ENCODE data around the gene DMD.

The DMD gene

GRCh38 chrX:32933548-32933947 is 277.8 kb downstream of the DMD start:
- H3K9me3 Mint-ChIP-seq: peaks cover 3% of the 10 kb centered on the region
- no peak overlapping the region for H3K27ac Mint-ChIP-seq
- no peak overlapping the region for H3K4me3 Mint-ChIP-seq
- no peak for DNase-seq (ENCODE audit: low spot score)
- H3K27me3 Mint-ChIP-seq (ENCODE audit: low read depth): no peaks in the 10 kb centered on the region
- no peaks in the 10 kb centered on the region for H3K36me3 Mint-ChIP-seq (ENCODE audit: low read depth)
- H3K4me1 Mint-ChIP-seq (ENCODE audit: low read depth): no peaks in the 10 kb centered on the region

- DNase-seq (ENCODE audit: low spot score): no peak
- no peaks in the 10 kb centered on the region for H3K4me1 Mint-ChIP-seq (ENCODE audit: low read depth)
- H3K36me3 Mint-ChIP-seq (ENCODE audit: low read depth): no peaks in the 10 kb centered on the region
- H3K27ac Mint-ChIP-seq: no peak overlapping the region
- H3K9me3 Mint-ChIP-seq: no peaks in the 10 kb centered on the region
- H3K27me3 Mint-ChIP-seq (ENCODE audit: low read depth): no peaks in the 10 kb centered on the region
- H3K4me3 Mint-ChIP-seq: no peak overlapping the region
Observed at GRCh38 chrX:32929040-32929439, 282.3 kb downstream of the DMD start.

DNA sequence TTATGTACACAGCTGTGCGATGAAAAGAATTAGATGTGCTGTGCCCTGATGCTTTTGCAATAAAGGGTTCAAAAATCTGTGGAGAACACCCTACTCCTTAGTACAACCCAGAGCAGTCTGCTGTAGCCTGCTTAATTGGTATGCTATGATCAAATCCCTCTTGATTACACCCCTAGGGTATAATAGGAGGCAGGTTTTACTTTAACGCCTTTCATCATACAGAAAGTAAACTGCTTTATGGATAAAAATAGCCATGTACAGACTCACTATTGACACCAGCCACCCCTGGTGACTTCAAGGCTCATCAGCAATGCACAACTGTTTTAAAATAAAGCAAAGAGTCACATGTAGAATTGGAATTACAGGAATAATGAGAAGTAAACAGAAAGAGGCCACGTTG is 315.3 kb downstream of the DMD start:
- Mint-ChIP-seq H3K27me3 (ENCODE audit: low read depth) (no peaks in the 10 kb centered on the region), H3K4me1 (ENCODE audit: low read depth) (no peaks in the 10 kb centered on the region), H3K9me3 (peaks cover 3% of the 10 kb centered on the region), H3K27ac (no peak overlapping the region), H3K36me3 (ENCODE audit: low read depth) (no peaks in the 10 kb centered on the region), H3K4me3 (no peak overlapping the region)
- no peak for DNase-seq (ENCODE audit: low spot score)

GRCh38 chrX:32894679-32895078 is 316.7 kb downstream of the DMD start:
- peaks cover 3% of the 10 kb centered on the region for H3K9me3 Mint-ChIP-seq
- no peak overlapping the region for H3K27ac Mint-ChIP-seq
- DNase-seq (ENCODE audit: low spot score): no peak
- no peak overlapping the region for H3K4me3 Mint-ChIP-seq
- no peaks in the 10 kb centered on the region for H3K27me3 Mint-ChIP-seq (ENCODE audit: low read depth)
- no peaks in the 10 kb centered on the region for H3K4me1 Mint-ChIP-seq (ENCODE audit: low read depth)
- H3K36me3 Mint-ChIP-seq (ENCODE audit: low read depth): no peaks in the 10 kb centered on the region

DNA sequence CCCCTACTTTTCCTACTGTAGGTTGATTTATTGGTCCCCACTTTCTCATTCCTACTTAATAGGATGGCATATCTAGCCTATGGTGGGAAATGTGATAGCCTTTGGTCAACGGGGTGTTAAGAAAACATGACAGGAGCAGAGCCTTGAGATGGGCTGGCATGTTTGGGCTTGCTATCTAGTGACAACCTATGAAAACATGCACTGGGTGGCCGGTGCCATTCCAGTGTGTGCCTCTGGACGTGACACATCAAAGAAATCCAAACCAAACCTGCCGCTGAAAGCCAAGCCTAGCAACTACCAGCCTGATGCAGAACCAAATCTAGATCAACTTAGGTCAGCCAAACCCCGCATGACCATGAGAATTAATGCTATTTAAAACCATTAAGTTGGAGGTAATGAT is 317.6 kb downstream of the DMD start:
- H3K27ac Mint-ChIP-seq: no peak overlapping the region
- no peaks in the 10 kb centered on the region for H3K4me1 Mint-ChIP-seq (ENCODE audit: low read depth)
- no peaks in the 10 kb centered on the region for H3K36me3 Mint-ChIP-seq (ENCODE audit: low read depth)
- H3K4me3 Mint-ChIP-seq: no peak overlapping the region
- H3K9me3 Mint-ChIP-seq: peaks cover 3% of the 10 kb centered on the region
- no peaks in the 10 kb centered on the region for H3K27me3 Mint-ChIP-seq (ENCODE audit: low read depth)
- no peak for DNase-seq (ENCODE audit: low spot score)

GRCh38 chrX:32877592-32877991 is 333.8 kb downstream of the DMD start:
- Mint-ChIP-seq H3K36me3 (ENCODE audit: low read depth) (no peaks in the 10 kb centered on the region), H3K27me3 (ENCODE audit: low read depth) (no peaks in the 10 kb centered on the region), H3K4me3 (no peak overlapping the region), H3K4me1 (ENCODE audit: low read depth) (no peaks in the 10 kb centered on the region), H3K9me3 (peaks cover 8% of the 10 kb centered on the region), H3K27ac (no peak overlapping the region)
- no peak for DNase-seq (ENCODE audit: low spot score)

- no peak overlapping the region for H3K27ac Mint-ChIP-seq
- no peaks in the 10 kb centered on the region for H3K4me1 Mint-ChIP-seq (ENCODE audit: low read depth)
- peaks cover 12% of the 10 kb centered on the region for H3K9me3 Mint-ChIP-seq
- no peaks in the 10 kb centered on the region for H3K27me3 Mint-ChIP-seq (ENCODE audit: low read depth)
- no peaks in the 10 kb centered on the region for H3K36me3 Mint-ChIP-seq (ENCODE audit: low read depth)
- H3K4me3 Mint-ChIP-seq: no peak overlapping the region
- no peak for DNase-seq (ENCODE audit: low spot score)
Observed at GRCh38 chrX:32874839-32875238, 336.5 kb downstream of the DMD start.

- Mint-ChIP-seq H3K36me3 (ENCODE audit: low read depth) (no peaks in the 10 kb centered on the region), H3K27ac (no peak overlapping the region), H3K27me3 (ENCODE audit: low read depth) (no peaks in the 10 kb centered on the region)
Observed at GRCh38 chrX:32873786-32874185, 337.6 kb downstream of the DMD start.

DNA sequence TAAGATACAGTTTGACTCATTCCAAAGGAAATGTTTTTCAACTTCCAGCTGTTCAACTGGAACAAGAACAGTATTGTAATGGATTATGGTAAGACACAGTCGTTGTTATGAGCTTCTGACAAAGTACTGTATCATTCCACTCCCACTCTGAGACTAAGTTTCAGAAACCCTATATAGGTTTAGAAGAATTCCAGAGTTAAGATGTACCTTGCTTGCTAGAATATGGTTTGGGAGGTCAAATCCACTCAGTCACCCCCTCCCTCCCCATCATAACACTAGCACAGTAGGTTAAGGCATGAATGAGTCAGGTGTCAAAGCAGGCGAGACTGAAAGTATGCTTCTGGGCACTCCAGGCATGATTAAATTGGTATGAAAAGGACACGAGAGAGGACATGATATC is 339.7 kb downstream of the DMD start:
- no peak for DNase-seq (ENCODE audit: low spot score)
- Mint-ChIP-seq H3K27ac (no peak overlapping the region), H3K4me1 (ENCODE audit: low read depth) (no peaks in the 10 kb centered on the region), H3K9me3 (peaks cover 12% of the 10 kb centered on the region), H3K36me3 (ENCODE audit: low read depth) (no peaks in the 10 kb centered on the region), H3K27me3 (ENCODE audit: low read depth) (no peaks in the 10 kb centered on the region), H3K4me3 (no peak overlapping the region)

More at GRCh38 chrX:32873786-32874185, 337.6 kb downstream of the DMD start:
- H3K9me3 Mint-ChIP-seq: peaks cover 12% of the 10 kb centered on the region
- no peak for DNase-seq (ENCODE audit: low spot score)
- no peaks in the 10 kb centered on the region for H3K4me1 Mint-ChIP-seq (ENCODE audit: low read depth)
- H3K4me3 Mint-ChIP-seq: no peak overlapping the region

DNA sequence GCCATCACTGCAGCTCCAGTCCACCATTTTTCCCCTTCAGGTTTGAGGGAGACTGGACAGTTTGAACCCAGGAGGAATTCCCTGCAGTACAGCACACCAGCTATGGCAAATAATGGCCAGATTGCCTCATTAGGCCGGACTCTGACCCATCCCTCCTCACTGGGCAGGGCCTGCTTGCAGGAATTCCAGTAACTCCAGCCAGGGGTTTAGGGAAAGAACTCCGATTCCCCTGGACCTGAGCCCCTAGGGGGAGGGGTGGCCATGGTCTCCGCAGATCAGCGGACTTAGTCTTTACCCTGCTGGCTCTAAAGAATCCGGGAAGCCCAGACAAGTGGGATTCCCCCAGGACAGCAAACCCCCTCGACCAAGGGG is 342.8 kb downstream of the DMD start:
- H3K9me3 Mint-ChIP-seq: peaks cover 4% of the 10 kb centered on the region
- no peak overlapping the region for H3K4me3 Mint-ChIP-seq
- no peaks in the 10 kb centered on the region for H3K4me1 Mint-ChIP-seq (ENCODE audit: low read depth)
- no peak overlapping the region for H3K27ac Mint-ChIP-seq
- H3K27me3 Mint-ChIP-seq (ENCODE audit: low read depth): no peaks in the 10 kb centered on the region
- no peaks in the 10 kb centered on the region for H3K36me3 Mint-ChIP-seq (ENCODE audit: low read depth)
- DNase-seq (ENCODE audit: low spot score): no peak

- H3K27ac Mint-ChIP-seq: no peak overlapping the region
- H3K4me3 Mint-ChIP-seq: no peak overlapping the region
- H3K9me3 Mint-ChIP-seq: peaks cover 4% of the 10 kb centered on the region
- no peaks in the 10 kb centered on the region for H3K4me1 Mint-ChIP-seq (ENCODE audit: low read depth)
- DNase-seq (ENCODE audit: low spot score): no peak
- H3K27me3 Mint-ChIP-seq (ENCODE audit: low read depth): no peaks in the 10 kb centered on the region
- no peaks in the 10 kb centered on the region for H3K36me3 Mint-ChIP-seq (ENCODE audit: low read depth)
Observed at GRCh38 chrX:32867781-32868523, 343.4 kb downstream of the DMD start.

- H3K4me1 Mint-ChIP-seq (ENCODE audit: low read depth): no peaks in the 10 kb centered on the region
- H3K9me3 Mint-ChIP-seq: peaks cover 8% of the 10 kb centered on the region
- DNase-seq (ENCODE audit: low spot score): no peak
- H3K4me3 Mint-ChIP-seq: no peak overlapping the region
- no peaks in the 10 kb centered on the region for H3K36me3 Mint-ChIP-seq (ENCODE audit: low read depth)
- no peaks in the 10 kb centered on the region for H3K27me3 Mint-ChIP-seq (ENCODE audit: low read depth)
- H3K27ac Mint-ChIP-seq: no peak overlapping the region
Observed at GRCh38 chrX:32852203-32852602, 359.1 kb downstream of the DMD start.

DNA sequence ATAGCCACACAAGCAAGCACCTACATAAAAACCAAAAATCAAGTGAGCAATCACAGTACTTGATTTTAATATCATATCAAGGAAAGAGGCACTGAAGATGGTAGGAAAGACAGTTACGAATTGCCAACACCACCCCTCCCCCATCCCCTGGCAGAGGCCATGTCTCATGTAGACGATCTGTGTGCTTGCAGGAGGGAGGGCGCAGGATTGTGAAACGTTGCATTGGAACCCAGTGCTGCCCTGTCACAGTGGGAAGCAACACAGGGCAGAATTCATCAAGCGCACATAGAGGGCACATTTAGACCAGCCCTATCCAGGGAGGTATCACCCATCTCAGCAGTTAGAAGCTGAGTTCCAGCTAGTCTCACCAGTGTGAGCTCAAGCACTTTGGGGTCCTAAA is 359.8 kb downstream of the DMD start:
- Mint-ChIP-seq H3K4me3 (no peak overlapping the region), H3K4me1 (ENCODE audit: low read depth) (no peaks in the 10 kb centered on the region), H3K27me3 (ENCODE audit: low read depth) (no peaks in the 10 kb centered on the region), H3K27ac (no peak overlapping the region), H3K36me3 (ENCODE audit: low read depth) (no peaks in the 10 kb centered on the region), H3K9me3 (peaks cover 8% of the 10 kb centered on the region)
- no peak for DNase-seq (ENCODE audit: low spot score)

- Mint-ChIP-seq H3K27ac (no peak overlapping the region), H3K9me3 (peaks cover 8% of the 10 kb centered on the region), H3K36me3 (ENCODE audit: low read depth) (no peaks in the 10 kb centered on the region), H3K27me3 (ENCODE audit: low read depth) (no peaks in the 10 kb centered on the region), H3K4me3 (no peak overlapping the region), H3K4me1 (ENCODE audit: low read depth) (no peaks in the 10 kb centered on the region)
- DNase-seq (ENCODE audit: low spot score): no peak
Observed at GRCh38 chrX:32847921-32848320, 363.4 kb downstream of the DMD start.

- Mint-ChIP-seq H3K27ac (no peak overlapping the region), H3K4me3 (no peak overlapping the region), H3K9me3 (peaks cover 8% of the 10 kb centered on the region), H3K4me1 (ENCODE audit: low read depth) (no peaks in the 10 kb centered on the region), H3K27me3 (ENCODE audit: low read depth) (no peaks in the 10 kb centered on the region), H3K36me3 (ENCODE audit: low read depth) (no peaks in the 10 kb centered on the region)
- DNase-seq (ENCODE audit: low spot score): no peak
Observed at GRCh38 chrX:32842053-32842452, 369.3 kb downstream of the DMD start.

Data from T-helper 2 cell treated with Interferon-gamma antibody and Interleukin-4, amounts not matched to agents 5 μg/mL and 100 μg/mL, for 36 hours (primary cell).